Osteocyte (in vitro differentiated cells): ENCODE data around the gene TRIM14. TPM values are rescaled to one million over a fixed set of nuclear protein-coding genes. Genes with fewer than 3 reads are reported as not detected.
"Not testable (repeated sequence)": the region's sequence is repeated elsewhere in the genome, so short reads cannot be mapped to it uniquely, and the experiment has no call there.

Experiments used
- DNase-seq: peaks from one replicate; pipeline ENCODE4 v3.0.0; 2021; ENCODE audit warnings: mixed read lengths; ENCODE audit not compliant: unreplicated experiment; ENCODE audit errors: extremely low spot score
- H3K27ac Mint-ChIP-seq: one replicate; pipeline ENCODE4 v1.8.0; 2021; ENCODE audit warnings: mild to moderate bottlenecking, mixed read lengths; ENCODE audit not compliant: unreplicated experiment
- H3K27me3 Mint-ChIP-seq: one replicate; pipeline ENCODE4 v1.8.0; 2021; ENCODE audit warnings: mixed read lengths; ENCODE audit not compliant: unreplicated experiment
- H3K36me3 Mint-ChIP-seq: one replicate; pipeline ENCODE4 v1.8.0; 2021; ENCODE audit warnings: mixed read lengths; ENCODE audit not compliant: unreplicated experiment
- H3K4me1 Mint-ChIP-seq: one replicate; pipeline ENCODE4 v1.8.0; 2021; ENCODE audit warnings: mixed read lengths; ENCODE audit not compliant: unreplicated experiment
- H3K4me3 Mint-ChIP-seq: one replicate; pipeline ENCODE4 v1.8.0; 2021; ENCODE audit warnings: mild to moderate bottlenecking, moderate library complexity, mixed read lengths; ENCODE audit not compliant: unreplicated experiment
- H3K9me3 Mint-ChIP-seq: one replicate; pipeline ENCODE4 v1.8.0; 2021; ENCODE audit warnings: mixed read lengths; ENCODE audit not compliant: unreplicated experiment
- total RNA-seq: library from RNA; stranded (reverse); gene quantifications from 2 replicates; pipeline ENCODE4 v1.2.1, GENCODE V29; 2021
- TF ChIP-seq, protein P1 (sequence below): fragments of 200-600 bp; sonication (generic); IDR thresholded peaks from 2 replicates; pipeline ENCODE4 v1.5.0; 2021; ENCODE audit warnings: antibody characterized with exemption, mild to moderate bottlenecking, moderate library complexity

The TRIM14 gene
- total RNA-seq, 1 donor from 2014 or later = 0.48 TPM

DNA sequence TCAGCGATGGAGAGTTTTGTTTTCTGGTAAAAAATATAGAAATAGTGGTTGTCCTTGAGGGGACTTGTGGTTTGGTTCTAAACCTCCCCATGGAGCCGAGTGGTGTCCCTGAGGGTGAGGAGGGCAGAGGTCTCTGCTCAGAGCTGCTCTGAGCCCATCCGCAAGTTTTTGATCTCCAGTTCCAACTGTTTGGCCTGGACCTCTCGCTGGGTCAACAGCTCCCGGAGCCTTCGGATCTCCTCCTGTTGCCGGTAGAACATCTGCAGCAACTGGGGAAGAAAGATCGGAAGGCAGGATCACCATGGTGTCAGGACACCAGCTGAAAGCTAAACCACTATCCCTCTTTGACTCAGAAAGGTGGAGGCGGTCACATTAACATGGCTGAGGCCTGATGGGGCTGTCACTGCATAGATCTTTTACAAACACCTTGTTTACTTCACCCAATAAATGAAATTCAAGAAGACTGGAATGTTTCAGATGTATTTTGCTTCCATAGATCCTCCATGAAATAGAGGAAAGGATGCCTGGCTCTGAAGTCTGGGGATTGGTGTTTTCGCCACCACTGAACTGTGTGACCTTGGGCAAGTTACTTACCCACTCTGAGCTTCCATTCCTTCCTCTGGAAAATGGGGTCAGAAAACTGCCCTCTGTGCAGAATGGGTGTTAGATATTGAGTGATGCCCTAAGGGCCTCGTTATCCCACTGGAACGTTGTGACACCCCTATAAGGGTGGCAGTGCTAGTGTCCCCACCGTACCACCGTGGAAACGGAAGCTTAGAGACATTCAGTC, 5.8 kb upstream of the TRIM14 start:
- H3K27me3 Mint-ChIP-seq = no peaks in the 10 kb centered on the region
- no peak overlapping the region for H3K27ac Mint-ChIP-seq

DNA sequence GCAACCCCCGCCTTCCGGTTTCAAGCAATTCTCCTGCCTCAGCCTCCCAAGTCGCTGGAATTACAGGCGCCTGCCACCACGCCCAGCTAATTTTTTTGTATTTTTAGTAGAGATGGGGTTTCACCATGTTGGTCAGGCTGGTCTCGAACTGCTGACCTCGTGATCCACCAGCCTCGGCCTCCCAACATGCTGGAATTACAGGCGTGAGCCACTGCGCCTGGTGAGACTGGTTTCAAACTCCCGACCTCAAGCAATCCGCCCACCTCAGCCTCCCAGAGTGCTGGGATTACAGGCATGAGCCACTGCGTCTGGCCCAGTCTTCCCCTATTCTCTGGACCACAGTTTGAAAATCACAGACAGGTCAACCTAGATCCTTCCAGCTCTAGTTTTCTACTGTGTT, 5.1 kb upstream of the TRIM14 start:
- not testable (repeated sequence) for H3K9me3 Mint-ChIP-seq, H3K27ac Mint-ChIP-seq, DNase-seq, H3K36me3 Mint-ChIP-seq, H3K4me1 Mint-ChIP-seq, H3K4me3 Mint-ChIP-seq, H3K27me3 Mint-ChIP-seq

More for the DNA sequence above, 5.8 kb upstream of the TRIM14 start:
- Mint-ChIP-seq H3K4me1 (peaks cover 3% of the 10 kb centered on the region), H3K4me3 (no peak overlapping the region), H3K9me3 (no peaks in the 10 kb centered on the region), H3K36me3 (no peaks in the 10 kb centered on the region)
- TF ChIP-seq, protein P1, sequence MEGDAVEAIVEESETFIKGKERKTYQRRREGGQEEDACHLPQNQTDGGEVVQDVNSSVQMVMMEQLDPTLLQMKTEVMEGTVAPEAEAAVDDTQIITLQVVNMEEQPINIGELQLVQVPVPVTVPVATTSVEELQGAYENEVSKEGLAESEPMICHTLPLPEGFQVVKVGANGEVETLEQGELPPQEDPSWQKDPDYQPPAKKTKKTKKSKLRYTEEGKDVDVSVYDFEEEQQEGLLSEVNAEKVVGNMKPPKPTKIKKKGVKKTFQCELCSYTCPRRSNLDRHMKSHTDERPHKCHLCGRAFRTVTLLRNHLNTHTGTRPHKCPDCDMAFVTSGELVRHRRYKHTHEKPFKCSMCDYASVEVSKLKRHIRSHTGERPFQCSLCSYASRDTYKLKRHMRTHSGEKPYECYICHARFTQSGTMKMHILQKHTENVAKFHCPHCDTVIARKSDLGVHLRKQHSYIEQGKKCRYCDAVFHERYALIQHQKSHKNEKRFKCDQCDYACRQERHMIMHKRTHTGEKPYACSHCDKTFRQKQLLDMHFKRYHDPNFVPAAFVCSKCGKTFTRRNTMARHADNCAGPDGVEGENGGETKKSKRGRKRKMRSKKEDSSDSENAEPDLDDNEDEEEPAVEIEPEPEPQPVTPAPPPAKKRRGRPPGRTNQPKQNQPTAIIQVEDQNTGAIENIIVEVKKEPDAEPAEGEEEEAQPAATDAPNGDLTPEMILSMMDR = no peak
- no peak for DNase-seq

DNA sequence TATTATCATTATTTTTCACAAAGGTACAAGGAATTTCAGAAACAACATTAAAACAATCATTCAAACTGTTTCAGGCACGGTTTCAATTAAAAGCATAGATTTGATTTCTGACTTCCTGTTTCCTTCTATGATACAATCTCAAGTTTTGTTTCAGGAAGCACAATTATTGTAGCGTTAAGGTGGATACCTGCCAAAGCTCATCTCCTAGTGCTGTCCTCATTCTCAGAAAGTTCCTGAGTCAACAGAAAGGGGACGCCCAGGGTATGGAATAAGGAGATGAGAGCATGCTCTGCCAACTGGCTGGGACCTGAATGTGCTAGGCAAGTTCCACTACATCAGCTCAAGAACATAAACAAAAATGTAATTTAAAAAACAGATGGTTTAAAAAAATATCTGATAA, 2.0 kb upstream of the TRIM14 start:
- DNase-seq = no peak
- TF ChIP-seq, protein P1 = no peak
- Mint-ChIP-seq H3K36me3 (no peaks in the 10 kb centered on the region), H3K27ac (no peak overlapping the region), H3K27me3 (no peaks in the 10 kb centered on the region), H3K4me3 (no peak overlapping the region), H3K4me1 (peaks cover 12% of the 10 kb centered on the region), H3K9me3 (no peaks in the 10 kb centered on the region)

DNA sequence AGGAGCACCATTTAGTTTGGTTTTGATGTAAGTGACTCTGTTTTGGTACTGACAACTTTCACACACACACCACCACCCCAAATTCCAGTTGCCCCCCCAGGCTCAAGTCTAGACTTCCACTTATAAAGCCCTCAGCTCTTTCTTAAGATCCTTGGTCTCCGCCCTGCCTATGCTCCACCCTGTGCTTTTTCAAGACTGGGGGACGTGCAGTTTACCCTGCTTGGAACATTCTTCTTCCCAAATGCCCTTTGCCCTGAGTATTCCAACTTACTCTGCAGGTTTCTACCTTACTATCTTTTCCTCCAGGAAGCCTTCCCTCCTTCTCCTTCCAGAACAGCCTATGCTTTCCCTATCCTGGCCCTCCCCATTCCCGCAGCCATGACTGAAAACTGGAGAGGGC, 1.5 kb upstream of the TRIM14 start:
- Mint-ChIP-seq H3K27me3 (no peaks in the 10 kb centered on the region), H3K4me1 (peaks cover 12% of the 10 kb centered on the region), H3K4me3 (peak overlapping the region; percentile 36), H3K27ac (no peak overlapping the region), H3K9me3 (no peaks in the 10 kb centered on the region), H3K36me3 (no peaks in the 10 kb centered on the region)
- TF ChIP-seq, protein P1 = no peak
- no peak for DNase-seq

DNA sequence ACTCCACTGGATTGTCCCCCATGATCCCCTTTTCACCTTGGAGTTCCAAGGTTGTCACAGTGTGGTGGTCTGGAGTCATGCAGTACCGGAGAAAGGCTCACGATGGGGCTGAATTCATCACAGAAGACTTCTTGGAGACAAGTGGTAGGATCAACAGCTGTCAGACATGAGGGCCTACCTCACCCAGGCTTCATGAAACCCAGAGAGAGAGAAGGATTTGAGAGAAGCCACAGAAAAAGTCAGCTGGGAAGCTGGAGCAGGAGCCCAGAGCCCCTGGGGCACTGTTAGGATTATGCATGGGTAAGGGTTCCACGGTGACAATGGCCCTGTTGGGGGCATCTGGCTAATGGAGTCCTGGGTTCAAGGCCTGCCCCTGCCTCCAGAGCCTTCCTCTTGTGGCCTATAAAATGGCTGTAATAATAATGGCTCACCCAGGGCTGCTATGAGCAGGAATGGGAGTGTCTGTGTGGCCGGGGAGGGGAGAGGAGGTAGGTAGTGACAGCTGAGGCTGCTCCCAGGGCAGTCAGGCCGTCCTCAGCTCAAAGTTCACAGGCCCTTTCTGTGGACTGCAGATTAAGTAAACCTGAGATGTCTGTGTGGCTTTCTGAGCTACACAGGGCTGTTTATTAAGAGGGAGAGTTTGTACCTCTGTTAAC, 910 bp downstream of the TRIM14 start:
- Mint-ChIP-seq H3K27me3 (no peaks in the 10 kb centered on the region), H3K4me3 (peak overlapping the region; percentile 74), H3K9me3 (no peaks in the 10 kb centered on the region), H3K27ac (no peak overlapping the region), H3K4me1 (peaks cover 12% of the 10 kb centered on the region), H3K36me3 (no peaks in the 10 kb centered on the region)
- DNase-seq = no peak
- TF ChIP-seq, protein P1 = no peak

DNA sequence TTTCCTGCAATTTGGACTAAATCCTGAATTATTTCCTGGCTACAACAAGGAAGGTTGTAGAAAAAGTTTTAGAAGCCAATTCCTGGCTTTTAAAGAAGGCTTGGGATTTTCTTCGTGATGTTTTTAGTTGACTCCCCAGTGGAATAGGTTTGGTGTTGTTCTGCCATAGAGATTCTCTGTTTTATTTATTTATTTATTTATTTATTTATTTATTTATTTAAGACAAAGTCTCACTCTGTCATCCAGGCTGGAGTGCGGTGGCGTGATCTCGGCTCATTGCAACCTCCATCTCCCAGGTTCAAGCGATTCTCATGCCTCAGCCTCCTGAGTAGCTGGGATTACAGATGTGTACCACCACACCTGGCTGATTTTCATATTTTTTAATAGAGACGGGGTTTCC, 1.9 kb downstream of the TRIM14 start:
- H3K27ac Mint-ChIP-seq, H3K27me3 Mint-ChIP-seq, H3K4me3 Mint-ChIP-seq, DNase-seq, H3K36me3 Mint-ChIP-seq, H3K9me3 Mint-ChIP-seq: not testable (repeated sequence)
- H3K4me1 Mint-ChIP-seq = peaks cover 12% of the 10 kb centered on the region
